Stomach (tissue), 9 donors: ENCODE measurements around the gene CCDC107. TPM values are rescaled to one million over a fixed set of nuclear protein-coding genes. Genes with fewer than 3 reads are reported as not detected.

ENCODE experiments used
- DNase-seq, 2 donors: peaks; one replicate each; pipeline versions ENCODE4 v3.0.0 to v3.0.0-alpha.2; 2013 to 2019
- H3K27ac ChIP-seq, 5 donors: fragments of 200-600 bp in 4 of 5; sonication (generic) in 4 of 5; one replicate each; pipeline ENCODE4 v1.5.1; 2013 to 2019; ENCODE audit warnings: mild to moderate bottlenecking in 1 of 5, moderate library complexity in 1 of 5
- H3K27me3 ChIP-seq, 3 donors: fragments of 200-600 bp; sonication (generic); one replicate each; pipeline ENCODE4 v1.5.1; 2017 to 2019; ENCODE audit warnings: mixed run types in 1 of 3
- H3K36me3 ChIP-seq, 4 donors: fragments of 200-600 bp; sonication (generic); 1 replicate in 3 of 4; 2 replicates in 1 of 4; pipeline ENCODE4 v1.5.1; 2016 to 2019
- H3K4me1 ChIP-seq, 4 donors: fragments of 200-600 bp; sonication (generic); one replicate each; pipeline ENCODE4 v1.5.1; 2016 to 2019
- H3K4me3 ChIP-seq, 4 donors: fragments of 200-600 bp; sonication (generic) in 3 of 4; one replicate each; pipeline ENCODE4 v1.5.1; 2016 to 2019; ENCODE audit warnings: mild to moderate bottlenecking in 1 of 4
- H3K9me3 ChIP-seq, 4 donors: fragments of 200-600 bp; sonication (generic); one replicate each; pipeline ENCODE4 v1.5.1; 2016 to 2019
- CTCF ChIP-seq, 7 experiments: fragments of 450-650 bp in 4 of 7; fragments of 200-600 bp in 3 of 7; sonication (generic) in 3 of 7; IDR thresholded peaks; one replicate each; pipeline ENCODE4 v1.5.1; 2016 to 2019; ENCODE audit warnings: antibody characterized with exemption in 7 of 7, control low read depth in 2 of 7, mild to moderate bottlenecking in 1 of 7
- EP300 ChIP-seq: sonication (generic); formaldehyde crosslinking; IDR thresholded peaks from one replicate; pipeline ENCODE4 v1.6.1; 2017; ENCODE audit warnings: antibody characterized with exemption
- POLR2A ChIP-seq, 4 donors: fragments of 450-650 bp; IDR thresholded peaks; one replicate each; pipeline ENCODE4 v1.6.1; 2016; ENCODE audit warnings: antibody characterized with exemption in 4 of 4, control low read depth in 2 of 4, mild to moderate bottlenecking in 1 of 4, moderate library complexity in 1 of 4
- POLR2AphosphoS5 ChIP-seq, 3 donors: sonication (generic); formaldehyde crosslinking; IDR thresholded peaks; one replicate each; pipeline ENCODE4 v1.6.1; 2016; ENCODE audit warnings: antibody characterized with exemption in 3 of 3
- WGBS, 5 donors: extraction: QIAGEN DNeasy Blood & Tissue Kit in 3 of 5; methylation state at CpG; one replicate each; pipeline versions ENCODE4 v1.1.5 to v1.1.7; 2013 to 2018; 5-methylcytosine and 5-hydroxymethylcytosine counted together
- intact Hi-C: fragments of 100-400 bp; cut with DNase I; formaldehyde crosslinking; loops from one replicate; pipeline ENCODE4 v1.15.1; 2023; ENCODE audit warnings: low total_unique reads
- polyA plus RNA-seq, 3 donors: library from polyadenylated mRNA; stranded (reverse); fragments of 200-250 nt; gene quantifications; one replicate each; pipeline ENCODE4 v1.2.3, GENCODE V29; 2013
- total RNA-seq, 5 donors: library from RNA; depleted of rRNA; stranded (reverse); fragments of >200 nt; gene quantifications; one replicate each; pipeline versions ENCODE4 v1.1.0 to v1.2.3, GENCODE V29; 2014 to 2016
- donor health status: healthy with polysubstance abuse.
- donor health status: Bipolar disorder and iron deficiency.
- donor health status: healthy.

Gene CCDC107
- total and polyA plus RNA-seq, 8 donors = 15.6 to 104 (median 44.3) TPM

GRCh38 chr9:35619800-35620158 is 38.3 kb upstream of the CCDC107 start:
- no peak overlapping the region for H3K4me3 ChIP-seq
- H3K4me1 ChIP-seq = peaks cover 0 to 27% (median 17%) of the 10 kb centered on the region in 4 donors
- H3K27ac ChIP-seq = no peak overlapping the region
- H3K9me3 ChIP-seq = no peaks in the 10 kb centered on the region
- H3K27me3 ChIP-seq = peaks cover 0 to 26% (median 0%) of the 10 kb centered on the region in 3 donors
- DNase-seq = no peak
- no peaks in the 10 kb centered on the region for H3K36me3 ChIP-seq
- TF ChIP-seq CTCF (IDR thresholded peaks at IDR 0.05) (no peak), POLR2A (IDR thresholded peaks at IDR 0.05) (no peak), EP300 (no peak), POLR2AphosphoS5 (IDR thresholded peaks at IDR 0.05) (no peak)
- 50 to 77% (median 67%) methylated on average over 2 of the region's 2 CpGs for WGBS, 5 donors
- intact Hi-C loops = loop anchor here (10.0 kb wide), 1 partner anchor 55 kb away; a partner anchor contains a TSS

- no peaks in the 10 kb centered on the region for H3K9me3 ChIP-seq
- H3K27ac ChIP-seq = no peak overlapping the region
- 79 to 95% (median 85%) methylated on average over 2 of the region's 2 CpGs for WGBS, 5 donors
- no peaks in the 10 kb centered on the region for H3K36me3 ChIP-seq
- TF ChIP-seq EP300 = no peak
- TF ChIP-seq CTCF (IDR thresholded peaks at IDR 0.05) = no peak
- no peak for TF ChIP-seq POLR2AphosphoS5 (IDR thresholded peaks at IDR 0.05)
- TF ChIP-seq POLR2A (IDR thresholded peaks at IDR 0.05) = no peak
- no peak for DNase-seq
- no peaks in the 10 kb centered on the region for H3K27me3 ChIP-seq
- H3K4me3 ChIP-seq = no peak overlapping the region
- no peaks in the 10 kb centered on the region for H3K4me1 ChIP-seq
- intact Hi-C loops = loop anchor here (10.0 kb wide), 1 partner anchor 63 kb away; a partner anchor contains a TSS
Observed at GRCh38 chr9:35627575-35627974, 30.5 kb upstream of the CCDC107 start.

- Histone ChIP-seq H3K4me1 (no peaks in the 10 kb centered on the region), H3K27me3 (no peaks in the 10 kb centered on the region), H3K27ac (no peak overlapping the region), H3K4me3 (no peak overlapping the region), H3K9me3 (no peaks in the 10 kb centered on the region), H3K36me3 (no peaks in the 10 kb centered on the region)
- intact Hi-C loops = loop anchor here (10.0 kb wide), 1 partner anchor 64 kb away; a partner anchor contains a TSS
- no peak for TF ChIP-seq EP300
- no peak for TF ChIP-seq POLR2A (IDR thresholded peaks at IDR 0.05)
- no peak for TF ChIP-seq POLR2AphosphoS5 (IDR thresholded peaks at IDR 0.05)
- no peak for TF ChIP-seq CTCF (IDR thresholded peaks at IDR 0.05)
- WGBS, 5 donors = 94 to 100% (median 95%) methylated on average over 6 of the region's 6 CpGs
- no peak for DNase-seq
Observed at GRCh38 chr9:35628389-35628991, 29.6 kb upstream of the CCDC107 start.

- WGBS, 5 donors = 84 to 91% (median 88%) methylated on average over 5 of the region's 5 CpGs
- no peak overlapping the region for H3K4me3 ChIP-seq
- H3K9me3 ChIP-seq = no peaks in the 10 kb centered on the region
- DNase-seq = no peak
- no peaks in the 10 kb centered on the region for H3K27me3 ChIP-seq
- intact Hi-C loops = loop anchor here (10.0 kb wide), 1 partner anchor 65 kb away; a partner anchor contains a TSS
- H3K4me1 ChIP-seq = no peaks in the 10 kb centered on the region
- TF ChIP-seq POLR2A (IDR thresholded peaks at IDR 0.05) = no peak
- TF ChIP-seq CTCF (IDR thresholded peaks at IDR 0.05) = no peak
- no peak for TF ChIP-seq EP300
- no peak for TF ChIP-seq POLR2AphosphoS5 (IDR thresholded peaks at IDR 0.05)
- H3K27ac ChIP-seq = no peak overlapping the region
- H3K36me3 ChIP-seq = no peaks in the 10 kb centered on the region
Observed at GRCh38 chr9:35629597-35629996, 28.5 kb upstream of the CCDC107 start.
